Left hindlimb (tissue), 1 donor: ENCODE data around the gene PLK3.
"Not testable (repeated sequence)": the region's sequence is repeated elsewhere in the genome, so short reads cannot be mapped to it uniquely, and the experiment has no call there.

Experiments
- DNase-seq: peaks from one replicate; pipeline ENCODE4 v3.0.0-alpha.2; 2018

PLK3 gene

GRCh38 chr1:44788120-44788860 lies 11.9 kb upstream of the PLK3 start, which contains the start of gene BEST4:
BEST4 (minus strand) TSS chr1:44788170; CDS start chr1:44787705, 465 bp downstream.
- DNase-seq: no peak

- DNase-seq: peak; percentile 39
These were observed 9.0 kb upstream of the PLK3 start for GRCh38 chr1:44790968-44791801.

- no peak for DNase-seq
These were observed 7.3 kb upstream of the PLK3 start for GRCh38 chr1:44792736-44793502.

- DNase-seq: not testable (repeated sequence)
These were observed 2.3 kb upstream of the PLK3 start for GRCh38 chr1:44797886-44798285.

GRCh38 chr1:44798481-44799365 lies 1.5 kb upstream of the PLK3 start:
- DNase-seq: peak; percentile 23

- DNase-seq: peak; percentile 34
These were observed 1.5 kb downstream of the PLK3 start for GRCh38 chr1:44801491-44802305.

GRCh38 chr1:44802306-44803061 lies 2.3 kb downstream of the PLK3 start:
- peak; percentile 61 for DNase-seq

- no peak for DNase-seq
These were observed 2.8 kb downstream of the PLK3 start for GRCh38 chr1:44803062-44803311.

- DNase-seq: no peak
These were observed 3.3 kb downstream of the PLK3 start for GRCh38 chr1:44803312-44804095.

- peak; percentile 30 for DNase-seq
These were observed 5.3 kb downstream of the PLK3 start for GRCh38 chr1:44805311-44806024.

- DNase-seq: peak; percentile 29
These were observed 6.0 kb downstream of the PLK3 start for GRCh38 chr1:44806025-44806703.

GRCh38 chr1:44806704-44807363 lies 6.7 kb downstream of the PLK3 start, which contains the start of gene DYNLT4:
DYNLT4 (minus strand) TSS chr1:44807351; CDS start chr1:44806668, 683 bp downstream.
- DNase-seq: no peak

GRCh38 chr1:44807364-44808062 lies 7.3 kb downstream of the PLK3 start:
- peak; percentile 94 for DNase-seq

GRCh38 chr1:44808063-44808937 lies 8.1 kb downstream of the PLK3 start, which contains the start of gene BTBD19:
BTBD19 (plus strand) TSS chr1:44808523; CDS start chr1:44808821, 298 bp downstream.
- peak; percentile 96 for DNase-seq

- peak; percentile 73 for DNase-seq
These were observed 9.1 kb downstream of the PLK3 start for GRCh38 chr1:44808938-44809917.
